ENCODE measurements around the gene KCNG1. TPM values are rescaled to one million over a fixed set of nuclear protein-coding genes. Genes with fewer than 3 reads are reported as not detected.

KCNG1 gene
- total and polyA plus RNA-seq, 2 of the 4 experiments (the other 2 are of a cell fraction): 23.7 to 51.4 TPM

DNA sequence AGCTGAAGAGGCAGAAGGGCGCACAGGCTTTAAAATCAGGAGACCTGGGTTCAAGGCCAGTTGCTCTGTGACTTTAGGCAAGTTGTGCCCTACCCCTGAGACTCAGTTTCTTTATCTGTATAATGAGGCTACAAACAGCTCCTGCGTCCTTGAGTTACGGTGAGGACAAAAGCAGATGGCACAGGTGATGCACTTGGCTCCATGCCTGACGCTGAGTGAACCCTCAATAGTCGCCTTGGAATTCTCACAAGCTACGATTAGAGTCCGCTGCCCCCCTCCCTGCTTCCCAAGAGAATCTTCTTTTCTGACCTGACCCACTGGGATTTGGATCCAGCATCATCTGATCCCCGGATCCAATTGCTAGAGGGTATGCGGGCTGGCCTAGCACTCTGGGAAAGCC is 6.4 kb downstream of the KCNG1 start:
- BruUV-seq (replicated peaks): no TSS peak
- Histone ChIP-seq H3K56ac (ENCODE audit: extremely low read depth, insufficient read depth, low read length) (no peak overlapping the region), H3K4ac (ENCODE audit: low read depth, low read length) (no peak overlapping the region), H3K9ac (ENCODE audit: low read depth, low read length) (no peak overlapping the region), H3K18ac (ENCODE audit: low read depth, low read length) (no peak overlapping the region), H3K4me3 (ENCODE audit: insufficient read depth, low read depth, low read length) (no peak overlapping the region), H3K27ac (ENCODE audit: insufficient read depth, low read length) (no peak overlapping the region), H2AFZ (replicated peaks; ENCODE audit: low read length, poor library complexity) (no peak overlapping the region), H3K4me1 (ENCODE audit: control insufficient read depth, insufficient read depth, low read length) (peaks cover 9% of the 10 kb centered on the region), H3K79me1 (ENCODE audit: low read depth in 1 of 2, low read length in 2 of 2) (peaks cover 43 to 80% of the 10 kb centered on the region in 2 experiments), H3K4me2 (ENCODE audit: low read depth, low read length) (no peak overlapping the region), H2BK120ac (ENCODE audit: low read depth, low read length) (no peak overlapping the region), H2BK15ac (ENCODE audit: low read depth, low read length) (no peak overlapping the region), H4K8ac (ENCODE audit: low read depth in 2 of 2, low read length in 2 of 2) (no peak overlapping the region), H3K9me1 (ENCODE audit: insufficient read depth, low read length) (no peaks in the 10 kb centered on the region; the same call in 1 of the 2 replicates), H2BK20ac (ENCODE audit: low read depth, low read length) (no peak overlapping the region), H3K23ac (ENCODE audit: low read depth, low read length) (no peak overlapping the region), H3K27me3 (ENCODE audit: control insufficient read depth, insufficient read depth, low read length) (no peaks in the 10 kb centered on the region), H4K5ac (ENCODE audit: low read depth, low read length) (no peak overlapping the region), H2AK5ac (ENCODE audit: low read depth, low read length) (no peak overlapping the region), H4K91ac (ENCODE audit: insufficient read depth, low read depth, low read length) (no peak overlapping the region), H2AK9ac (replicated peaks; ENCODE audit: low read depth, low read length, poor library complexity) (no peak overlapping the region), H3K14ac (replicated peaks; ENCODE audit: low read depth, low read length) (no peak overlapping the region), H2BK5ac (ENCODE audit: low read depth, low read length, poor library complexity, severe bottlenecking) (no peak overlapping the region), H4K20me1 (ENCODE audit: insufficient read depth, low read length) (peaks cover 19% of the 10 kb centered on the region), H3K36me3 (ENCODE audit: control insufficient read depth, insufficient read depth, low read length) (peaks cover 4% of the 10 kb centered on the region; the same call in 1 of the 2 replicates), H3K9me3 (ENCODE audit: control insufficient read depth, insufficient read depth, low read length) (no peaks in the 10 kb centered on the region)
- ChIA-PET POLR2A (ENCODE audit: unreplicated experiment) (no interaction called here), CTCF (no interaction called here)
- ATAC-seq (ENCODE audit: low read depth): no peak
- DNase-seq: no peak
- in situ Hi-C loops (cut with MboI; ENCODE audit: low sequenced_read_pairs): no loop called here
- intact Hi-C loops (cut with micrococcal nuclease): loop anchor here (10.0 kb wide), 1 partner anchor 198 kb away; no protein-coding TSS in a partner anchor
- WGBS, 2 experiments (ENCODE audit: extremely low coverage in 2 of 2, insufficient read length in 1 of 2): 91% methylated on average over 4 of the region's 9 CpGs; no CpG with 5 or more reads in 1 of the 2 experiments
- dilution Hi-C loops (cut with HindIII; ENCODE audit: low sequenced_read_pairs, unreplicated experiment): no loop called here
- TF ChIP-seq NFE2L2 (IDR thresholded peaks at IDR 0.05; ENCODE audit: low read depth, low read length) (no peak), FOS (IDR thresholded peaks at IDR 0.05; ENCODE audit: low read depth, low read length) (no peak), SMC3 (IDR thresholded peaks at IDR 0.05; ENCODE audit: low read depth, low read length) (no peak), RFX5 (IDR thresholded peaks at IDR 0.05; ENCODE audit: low read depth, low read length) (no peak), MAZ (IDR thresholded peaks at IDR 0.05; ENCODE audit: borderline replicate concordance, low read depth, low read length) (no peak), CTCF (conservative IDR thresholded peaks at IDR 0.05; ENCODE audit: low read depth, low read length) (no peak), POLR2A (IDR thresholded peaks at IDR 0.05; ENCODE audit: low read depth, low read length) (no peak), ELK1 (IDR thresholded peaks at IDR 0.05; ENCODE audit: borderline replicate concordance, low read depth, low read length) (no peak), RAD21 (IDR thresholded peaks at IDR 0.05; ENCODE audit: low read length) (no peak), MAFK (IDR thresholded peaks at IDR 0.05; ENCODE audit: low read depth, low read length) (no peak), MXI1 (IDR thresholded peaks at IDR 0.05; ENCODE audit: borderline replicate concordance, low read depth, low read length) (no peak), USF2 (IDR thresholded peaks at IDR 0.05; ENCODE audit: low read depth, low read length) (no peak), CHD1 (IDR thresholded peaks at IDR 0.05; ENCODE audit: low read depth, low read length) (no peak), CEBPB (IDR thresholded peaks at IDR 0.05; ENCODE audit: low read depth, low read length) (no peak)

All from IMR-90 (cell line).